ENCODE results near the gene TNFAIP1. TPM values are rescaled to one million over a fixed set of nuclear protein-coding genes. Genes with fewer than 3 reads are reported as not detected.

TNFAIP1 gene
- total and polyA plus RNA-seq, 4 donors = 17.7 to 59.6 (median 35.9) TPM

DNA sequence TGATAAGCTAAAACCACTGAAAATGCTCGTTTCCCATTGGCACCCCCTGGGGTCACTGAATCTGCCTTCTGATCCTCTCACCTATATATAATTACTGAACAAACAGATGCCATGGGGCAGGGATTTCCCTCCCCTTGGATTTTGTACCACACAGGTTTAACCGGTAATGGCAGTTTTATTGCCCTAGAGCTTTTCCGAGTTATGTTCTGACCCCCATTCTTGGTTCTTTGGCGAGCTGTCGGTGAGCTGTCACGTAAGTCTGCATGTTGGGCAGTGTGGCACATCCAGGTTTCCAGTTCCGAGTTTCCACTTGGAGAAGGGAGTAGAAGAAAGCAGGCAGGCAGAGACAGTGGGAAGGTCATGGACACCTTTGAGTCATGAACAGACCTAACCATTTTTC lies 9.4 kb upstream of the TNFAIP1 start:
- H3K27me3 ChIP-seq (ENCODE audit: control insufficient read depth in 3 of 3, insufficient read depth in 3 of 3, low read length in 2 of 3) = no peaks in the 10 kb centered on the region
- peak overlapping the region in 1 of 2 donors; percentile 23 for H3K9ac ChIP-seq (ENCODE audit: insufficient read depth in 1 of 2, low read length in 2 of 2)
- 76 to 95% methylated on average over 7 of the region's 7 CpGs for WGBS, 2 donors
- peaks cover 5 to 31% (median 14%) of the 10 kb centered on the region in 4 donors for H3K36me3 ChIP-seq (ENCODE audit: control insufficient read depth in 4 of 4, insufficient read depth in 4 of 4, low read length in 4 of 4)
- DNase-seq = peak in 1 of 3 donors; percentile 29
- no peak overlapping the region for H3K27ac ChIP-seq (ENCODE audit: low read depth in 1 of 2, low read length in 1 of 2)
- no peak overlapping the region for H3K4me3 ChIP-seq
- TF ChIP-seq, protein P1, sequence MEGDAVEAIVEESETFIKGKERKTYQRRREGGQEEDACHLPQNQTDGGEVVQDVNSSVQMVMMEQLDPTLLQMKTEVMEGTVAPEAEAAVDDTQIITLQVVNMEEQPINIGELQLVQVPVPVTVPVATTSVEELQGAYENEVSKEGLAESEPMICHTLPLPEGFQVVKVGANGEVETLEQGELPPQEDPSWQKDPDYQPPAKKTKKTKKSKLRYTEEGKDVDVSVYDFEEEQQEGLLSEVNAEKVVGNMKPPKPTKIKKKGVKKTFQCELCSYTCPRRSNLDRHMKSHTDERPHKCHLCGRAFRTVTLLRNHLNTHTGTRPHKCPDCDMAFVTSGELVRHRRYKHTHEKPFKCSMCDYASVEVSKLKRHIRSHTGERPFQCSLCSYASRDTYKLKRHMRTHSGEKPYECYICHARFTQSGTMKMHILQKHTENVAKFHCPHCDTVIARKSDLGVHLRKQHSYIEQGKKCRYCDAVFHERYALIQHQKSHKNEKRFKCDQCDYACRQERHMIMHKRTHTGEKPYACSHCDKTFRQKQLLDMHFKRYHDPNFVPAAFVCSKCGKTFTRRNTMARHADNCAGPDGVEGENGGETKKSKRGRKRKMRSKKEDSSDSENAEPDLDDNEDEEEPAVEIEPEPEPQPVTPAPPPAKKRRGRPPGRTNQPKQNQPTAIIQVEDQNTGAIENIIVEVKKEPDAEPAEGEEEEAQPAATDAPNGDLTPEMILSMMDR (IDR thresholded peaks at IDR 0.05; ENCODE audit: control extremely low read depth, extremely low read depth) = no peak
- ATAC-seq (ENCODE audit: insufficient read depth, low FRiP score) = no peak
- peaks cover 0 to 5% (median 0%) of the 10 kb centered on the region in 5 donors for H3K4me1 ChIP-seq (ENCODE audit: control insufficient read depth in 5 of 5, insufficient read depth in 5 of 5, low read length in 5 of 5)
- H3K9me3 ChIP-seq (ENCODE audit: control insufficient read depth in 4 of 4, insufficient read depth in 3 of 4, low read length in 3 of 4) = no peaks in the 10 kb centered on the region

DNA sequence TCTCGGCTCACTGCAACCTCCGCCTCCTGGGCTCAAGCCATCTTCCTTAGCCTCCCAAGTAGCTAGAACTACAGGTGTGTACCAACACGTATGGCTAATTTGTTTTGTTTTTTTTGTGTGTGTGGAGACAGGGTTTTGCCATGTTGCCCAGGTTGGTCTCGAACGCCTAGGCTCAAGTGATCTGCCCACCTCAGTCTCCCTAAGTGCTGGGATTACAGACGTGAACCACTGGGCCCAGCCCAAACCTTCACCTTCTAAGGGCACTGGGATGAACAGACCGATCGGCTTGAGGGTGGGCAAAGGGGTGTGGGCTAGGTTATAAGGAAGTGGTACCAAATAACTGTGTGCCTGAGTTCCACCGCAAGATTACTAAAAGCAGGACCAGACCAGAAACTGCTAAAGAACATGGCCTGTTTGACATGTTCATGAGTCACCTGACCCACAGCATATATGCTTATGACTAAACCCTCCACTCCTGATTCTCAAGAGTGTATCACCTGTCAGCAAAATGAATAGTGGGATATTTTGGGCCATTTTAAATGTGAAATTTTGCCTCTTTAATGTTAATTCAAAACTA lies 8.4 kb upstream of the TNFAIP1 start:
- WGBS, 2 donors = 93 to 96% methylated on average over 9 of the region's 9 CpGs
- Histone ChIP-seq H3K4me3 (no peak overlapping the region), H3K27ac (ENCODE audit: low read depth in 1 of 2, low read length in 1 of 2) (no peak overlapping the region), H3K9ac (ENCODE audit: insufficient read depth in 1 of 2, low read length in 2 of 2) (no peak overlapping the region), H3K36me3 (ENCODE audit: control insufficient read depth in 4 of 4, insufficient read depth in 4 of 4, low read length in 4 of 4) (peaks cover 5 to 37% (median 20%) of the 10 kb centered on the region in 4 donors), H3K27me3 (ENCODE audit: control insufficient read depth in 3 of 3, insufficient read depth in 3 of 3, low read length in 2 of 3) (no peaks in the 10 kb centered on the region), H3K4me1 (ENCODE audit: control insufficient read depth in 5 of 5, insufficient read depth in 5 of 5, low read length in 5 of 5) (peaks cover 0 to 5% (median 0%) of the 10 kb centered on the region in 5 donors), H3K9me3 (ENCODE audit: control insufficient read depth in 4 of 4, insufficient read depth in 3 of 4, low read length in 3 of 4) (no peaks in the 10 kb centered on the region)
- TF ChIP-seq, protein P1 (IDR thresholded peaks at IDR 0.05; ENCODE audit: control extremely low read depth, extremely low read depth) = no peak
- DNase-seq (no peak), ATAC-seq (ENCODE audit: insufficient read depth, low FRiP score) (no peak)

DNA sequence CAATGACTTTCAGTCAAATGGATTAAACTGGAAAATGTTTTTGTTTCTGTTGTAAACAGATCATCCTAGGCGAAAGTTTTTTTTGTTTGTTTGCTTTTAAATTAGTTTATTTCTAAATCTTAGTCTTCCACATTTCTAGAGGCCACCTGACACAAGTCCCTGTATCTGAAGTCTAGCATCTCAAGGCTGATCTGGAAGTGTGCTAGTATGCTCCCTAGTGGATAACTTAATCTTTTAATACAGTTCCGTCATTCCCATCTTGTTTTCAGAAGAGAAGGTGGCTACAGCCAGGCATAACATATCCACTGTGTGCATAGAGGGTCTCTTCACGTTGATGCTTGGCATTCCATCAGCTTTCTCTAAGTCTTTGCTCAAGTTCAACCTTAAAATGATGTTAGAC lies 7.9 kb upstream of the TNFAIP1 start:
- Histone ChIP-seq H3K27ac (ENCODE audit: low read depth in 1 of 2, low read length in 1 of 2) (no peak overlapping the region), H3K9me3 (ENCODE audit: control insufficient read depth in 4 of 4, insufficient read depth in 3 of 4, low read length in 3 of 4) (no peaks in the 10 kb centered on the region), H3K4me1 (ENCODE audit: control insufficient read depth in 5 of 5, insufficient read depth in 5 of 5, low read length in 5 of 5) (peaks cover 0 to 5% (median 0%) of the 10 kb centered on the region in 5 donors), H3K4me3 (no peak overlapping the region), H3K36me3 (ENCODE audit: control insufficient read depth in 4 of 4, insufficient read depth in 4 of 4, low read length in 4 of 4) (peaks cover 5 to 39% (median 20%) of the 10 kb centered on the region in 4 donors), H3K9ac (ENCODE audit: insufficient read depth in 1 of 2, low read length in 2 of 2) (no peak overlapping the region), H3K27me3 (ENCODE audit: control insufficient read depth in 3 of 3, insufficient read depth in 3 of 3, low read length in 2 of 3) (no peaks in the 10 kb centered on the region)
- ATAC-seq (ENCODE audit: insufficient read depth, low FRiP score) (no peak), DNase-seq (no peak)
- 76 to 85% methylated on average over 3 of the region's 3 CpGs for WGBS, 2 donors
- TF ChIP-seq, protein P1 (IDR thresholded peaks at IDR 0.05; ENCODE audit: control extremely low read depth, extremely low read depth) = no peak

DNA sequence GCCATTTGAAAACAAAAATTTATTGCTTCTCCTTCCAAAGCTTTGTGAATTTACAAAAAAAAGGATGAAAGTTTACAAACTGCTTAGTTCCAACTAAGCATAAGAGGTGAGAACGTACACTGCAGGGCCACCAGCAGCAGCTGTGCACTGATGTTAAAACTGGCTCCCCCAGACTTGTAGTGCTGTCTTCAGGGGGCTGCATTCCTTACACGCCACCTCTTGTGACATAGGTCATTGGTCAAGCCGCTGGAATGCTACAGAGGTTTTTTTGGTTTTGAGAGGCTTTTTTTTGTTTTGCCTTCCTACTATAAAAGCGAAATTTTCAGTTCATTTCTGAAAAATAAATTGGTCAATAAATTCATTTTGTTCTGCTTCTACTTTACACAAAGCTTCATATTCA lies 7.2 kb upstream of the TNFAIP1 start:
- Histone ChIP-seq H3K9ac (ENCODE audit: insufficient read depth in 1 of 2, low read length in 2 of 2) (no peak overlapping the region), H3K4me3 (no peak overlapping the region), H3K27me3 (ENCODE audit: control insufficient read depth in 3 of 3, insufficient read depth in 3 of 3, low read length in 2 of 3) (no peaks in the 10 kb centered on the region), H3K4me1 (ENCODE audit: control insufficient read depth in 5 of 5, insufficient read depth in 5 of 5, low read length in 5 of 5) (peaks cover 0 to 5% (median 0%) of the 10 kb centered on the region in 5 donors), H3K9me3 (ENCODE audit: control insufficient read depth in 4 of 4, insufficient read depth in 3 of 4, low read length in 3 of 4) (no peaks in the 10 kb centered on the region), H3K36me3 (ENCODE audit: control insufficient read depth in 4 of 4, insufficient read depth in 4 of 4, low read length in 4 of 4) (peaks cover 5 to 40% (median 20%) of the 10 kb centered on the region in 4 donors), H3K27ac (ENCODE audit: low read depth in 1 of 2, low read length in 1 of 2) (no peak overlapping the region)
- no peak for ATAC-seq (ENCODE audit: insufficient read depth, low FRiP score)
- TF ChIP-seq, protein P1 (IDR thresholded peaks at IDR 0.05; ENCODE audit: control extremely low read depth, extremely low read depth) = no peak
- DNase-seq = peak in 1 of 3 donors; percentile 25
- 74 to 81% methylated on average over 4 of the region's 4 CpGs for WGBS, 2 donors

Measured in lung (tissue), 12 donors.